Fibroblast of skin of abdomen (primary cell): ENCODE data around the gene SLC35F3.

ENCODE experiments used
- DNase-seq: peaks from one replicate; pipeline ENCODE4 v3.0.0-alpha.2; 2013

SLC35F3 gene

GRCh38 chr1:234372011-234372757 is 467.7 kb downstream of the SLC35F3 start:
- no peak for DNase-seq

DNA sequence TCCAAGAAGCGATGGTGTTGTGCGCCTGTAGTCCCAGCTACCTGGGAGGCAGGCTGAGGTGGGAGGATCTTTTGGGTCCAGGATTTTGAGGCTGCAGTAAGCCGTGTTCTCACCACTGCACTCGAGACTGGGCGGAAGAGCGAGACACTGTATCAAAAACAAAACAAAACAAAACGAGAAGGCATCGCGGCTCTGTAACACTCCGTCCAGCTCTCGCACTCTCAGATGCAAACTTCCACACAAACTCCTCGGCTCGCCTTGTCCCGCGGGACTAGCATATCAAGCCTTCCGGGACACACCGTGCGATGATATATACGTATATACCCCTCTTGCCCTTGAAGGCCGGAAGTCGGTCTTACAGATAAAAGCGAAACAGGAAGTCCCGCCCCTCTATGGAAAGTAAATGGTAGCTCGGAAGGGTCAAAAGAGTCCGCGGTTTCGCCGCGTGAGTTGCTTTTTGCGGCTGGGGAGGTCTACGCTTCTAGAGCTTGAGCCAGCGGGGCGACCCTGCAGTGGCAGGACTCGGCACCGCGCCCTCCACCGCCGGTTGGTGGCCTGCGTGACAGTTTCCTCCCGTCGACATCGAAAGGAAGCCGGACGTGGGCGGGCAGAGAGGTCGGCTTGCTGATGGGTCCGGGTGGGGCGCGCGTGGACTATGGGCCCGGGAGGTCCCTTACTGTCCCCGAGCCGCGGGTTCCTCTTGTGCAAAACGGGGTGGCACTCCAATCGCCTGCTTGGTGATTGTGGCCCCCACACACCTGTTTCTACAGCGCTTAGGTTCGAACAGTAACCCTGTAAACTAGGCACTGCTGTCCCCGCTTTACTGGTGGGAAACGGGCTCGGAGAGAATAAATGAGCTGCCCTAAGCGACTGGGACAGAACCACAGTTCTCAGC is 468.8 kb downstream of the SLC35F3 start, which contains the start of gene COA6:
Gene COA6 (plus strand): TSS at position 393 of the 895 bp plus-strand sequence. CDS start 11 bp downstream, at position 404.
- peak; percentile 98 for DNase-seq

DNA sequence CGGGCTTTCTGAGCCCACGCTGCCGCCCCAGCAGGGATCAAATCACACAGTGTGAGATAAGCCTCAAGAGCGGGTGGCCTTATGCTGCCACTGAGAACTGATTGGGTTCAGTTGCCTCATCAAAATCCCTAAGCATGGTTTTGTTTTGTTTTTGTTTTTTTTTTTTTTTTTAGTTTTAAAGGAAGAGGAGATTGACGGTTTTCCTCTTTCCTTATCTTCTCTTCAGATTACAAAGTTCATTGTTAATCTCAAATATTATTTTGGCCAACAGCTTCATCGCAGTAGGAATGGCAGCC is 469.4 kb downstream of the SLC35F3 start:
- no peak for DNase-seq
